Central memory CD4-positive, alpha-beta T cell (primary cell): Measurements from ENCODE around the gene SOHLH1.
"Not testable (repeated sequence)": the region's sequence is repeated elsewhere in the genome, so short reads cannot be mapped to it uniquely, and the experiment has no call there.

Experiments used
- DNase-seq: peaks from one replicate; pipeline ENCODE4 v3.0.0; 2022

The SOHLH1 gene

DNA sequence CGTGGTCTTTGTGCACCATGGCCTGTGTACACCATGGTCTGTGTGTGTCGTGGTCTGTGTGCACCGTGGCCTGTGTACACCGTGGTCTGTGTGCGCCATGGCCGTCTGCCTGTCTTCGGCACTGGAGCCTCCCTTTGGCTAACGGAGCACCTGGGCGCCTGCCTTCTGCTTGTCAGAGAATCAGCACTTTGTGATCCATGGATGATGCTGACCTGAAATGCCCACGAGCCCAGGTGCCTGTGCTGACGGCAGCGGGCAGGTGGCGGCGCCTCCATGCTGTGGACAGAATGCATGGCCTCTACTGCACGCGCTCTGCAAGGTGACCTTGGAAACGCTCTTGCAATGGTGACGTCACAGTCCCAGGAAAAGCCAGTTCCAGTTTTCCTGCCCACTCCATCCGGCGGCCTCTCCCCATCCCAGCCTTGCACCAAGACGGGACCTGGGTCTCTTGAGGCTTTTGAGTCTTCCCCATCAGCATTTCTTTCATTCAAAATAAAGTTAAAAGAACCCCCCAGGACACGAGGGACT lies 21.6 kb downstream of the SOHLH1 start:
- DNase-seq: no peak

DNA sequence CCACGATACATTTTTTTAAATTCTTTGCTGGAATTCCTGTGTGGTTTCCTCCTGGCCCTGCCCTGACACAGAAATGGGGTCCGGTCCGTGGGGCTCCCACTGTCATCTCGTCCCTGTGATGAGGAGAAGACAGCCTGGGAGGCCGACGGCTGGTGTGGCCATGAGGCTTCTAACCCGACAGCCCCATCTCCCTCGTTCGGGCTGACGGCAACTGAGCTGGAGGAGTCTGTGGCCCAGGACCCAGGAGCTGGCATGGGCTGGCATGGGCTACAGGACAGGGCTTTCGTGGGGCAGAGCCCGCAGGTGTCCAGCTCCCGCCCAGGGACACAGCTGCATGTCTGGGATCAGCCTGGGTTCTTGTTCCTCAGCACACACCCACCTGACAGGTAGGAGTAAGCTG lies 22.4 kb downstream of the SOHLH1 start:
- DNase-seq: no peak

DNA sequence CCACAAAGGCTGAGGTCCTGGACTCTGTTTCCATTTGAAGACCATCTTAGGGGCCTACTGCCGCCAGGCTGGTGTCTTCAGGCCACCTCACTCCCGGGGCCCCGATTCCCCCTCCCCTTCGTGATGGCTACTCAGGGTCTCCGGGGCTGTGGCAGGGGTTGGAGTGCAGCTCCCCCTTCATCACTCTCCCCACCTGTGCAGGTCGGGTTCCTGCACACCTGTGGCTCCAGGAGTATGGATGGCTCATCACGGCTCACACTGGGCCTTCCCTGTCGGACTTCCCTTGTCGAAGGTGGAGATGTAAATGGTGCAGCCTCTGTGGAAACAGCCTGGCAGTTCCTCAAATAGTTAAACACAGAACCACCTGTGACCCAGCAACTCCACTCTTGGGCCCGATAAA lies 24.3 kb downstream of the SOHLH1 start:
- no peak for DNase-seq

DNA sequence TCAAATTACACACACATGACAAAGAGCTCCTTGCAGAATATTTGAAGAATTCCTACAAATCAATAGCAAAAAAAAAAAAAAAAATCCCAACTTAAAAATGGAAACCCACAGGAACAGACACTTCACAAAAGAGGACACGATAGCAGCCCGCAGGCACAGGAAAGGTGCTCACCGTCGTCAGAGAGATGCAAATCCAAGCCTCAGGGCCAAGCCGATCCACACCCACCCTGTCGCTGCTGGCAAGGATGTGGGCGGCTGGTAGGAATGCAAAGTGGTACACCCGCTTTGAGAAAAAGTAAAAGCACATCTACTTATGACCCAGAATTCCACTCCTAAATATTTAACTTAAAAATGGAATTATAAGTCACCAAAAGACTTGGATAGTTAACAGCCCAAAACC lies 25.3 kb downstream of the SOHLH1 start:
- no peak for DNase-seq

DNA sequence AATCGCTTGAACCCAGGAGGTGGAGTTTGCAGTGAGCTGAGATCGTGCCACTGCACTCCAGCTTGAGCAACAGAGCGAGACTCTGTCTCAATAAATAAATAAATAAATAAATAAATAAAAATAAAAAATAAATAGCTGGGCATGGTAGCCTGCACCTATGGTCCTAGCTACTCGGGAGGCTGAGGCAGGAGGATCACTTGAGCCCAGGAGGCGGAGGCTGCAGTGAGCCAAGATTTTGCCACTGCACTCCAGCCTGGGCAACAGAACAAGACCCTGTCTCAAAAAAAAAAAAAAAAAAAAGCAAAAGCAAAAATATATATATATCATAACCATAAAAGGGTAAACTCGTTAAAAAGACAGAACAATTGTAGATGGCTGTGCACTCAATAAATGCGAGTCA lies 26.5 kb downstream of the SOHLH1 start:
- DNase-seq: not testable (repeated sequence)

DNA sequence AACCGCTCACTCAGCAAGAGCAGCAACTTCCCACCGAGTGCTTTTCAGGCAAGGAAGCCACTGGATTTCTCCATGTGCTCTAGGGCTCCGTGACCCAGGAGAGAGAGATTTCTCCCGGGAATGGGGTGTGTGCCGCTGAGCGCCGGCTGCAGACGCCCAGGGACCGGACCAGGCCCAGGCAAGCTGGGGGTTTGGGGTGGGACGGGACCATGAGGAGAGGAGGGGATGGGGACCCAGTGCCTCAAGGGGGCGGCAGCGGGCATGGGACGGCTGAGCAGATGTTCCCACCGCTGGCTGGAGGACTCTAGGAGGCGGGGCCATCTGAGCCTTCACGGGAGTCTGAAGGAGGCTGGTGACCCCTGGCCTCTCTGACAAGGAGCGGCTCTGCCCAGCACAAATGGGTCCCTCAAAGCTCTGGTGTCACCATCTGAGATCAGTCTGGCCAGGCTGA lies 27.7 kb downstream of the SOHLH1 start:
- no peak for DNase-seq

DNA sequence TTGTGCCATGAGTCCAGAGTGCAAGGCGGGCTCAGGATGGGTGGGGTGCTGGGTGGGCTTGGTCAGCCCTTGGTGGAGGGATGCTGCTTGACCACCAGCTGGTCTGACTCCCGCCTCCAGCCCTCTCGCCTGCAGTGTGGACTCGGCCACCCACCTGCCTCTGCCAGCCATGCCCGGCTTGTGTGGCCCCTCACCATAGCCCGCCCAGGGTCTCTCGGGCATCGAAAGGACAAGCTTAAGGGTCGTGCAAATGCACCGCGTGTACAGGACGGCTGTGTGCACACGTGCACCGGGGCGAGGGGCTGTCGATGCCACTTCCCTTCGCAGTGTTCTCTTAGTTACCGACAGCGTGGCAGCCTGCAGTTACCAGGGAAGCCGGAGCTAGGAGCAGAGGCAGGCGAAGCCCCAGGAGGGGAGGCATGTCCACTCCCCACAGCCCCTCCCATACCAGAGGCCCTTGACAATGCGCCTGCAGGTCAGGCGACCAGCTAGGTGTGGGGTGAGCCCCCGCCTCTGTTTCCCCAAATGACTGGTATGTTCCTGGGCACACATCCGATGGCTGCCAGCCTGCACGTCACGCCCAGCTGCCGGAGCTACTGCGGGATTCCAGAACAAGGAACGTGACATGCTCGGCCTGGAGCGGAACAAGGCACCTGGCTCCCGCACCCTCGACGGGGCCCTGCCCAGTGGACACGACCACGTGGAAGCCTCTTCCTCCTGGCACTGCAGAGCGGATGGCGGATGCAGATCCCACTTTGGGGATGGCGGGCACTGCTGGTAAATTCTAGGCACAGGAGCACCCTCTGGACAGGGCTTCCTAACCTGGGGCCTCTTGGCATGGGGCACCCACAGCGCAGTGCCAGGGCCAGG lies 28.3 kb downstream of the SOHLH1 start:
- DNase-seq: no peak

DNA sequence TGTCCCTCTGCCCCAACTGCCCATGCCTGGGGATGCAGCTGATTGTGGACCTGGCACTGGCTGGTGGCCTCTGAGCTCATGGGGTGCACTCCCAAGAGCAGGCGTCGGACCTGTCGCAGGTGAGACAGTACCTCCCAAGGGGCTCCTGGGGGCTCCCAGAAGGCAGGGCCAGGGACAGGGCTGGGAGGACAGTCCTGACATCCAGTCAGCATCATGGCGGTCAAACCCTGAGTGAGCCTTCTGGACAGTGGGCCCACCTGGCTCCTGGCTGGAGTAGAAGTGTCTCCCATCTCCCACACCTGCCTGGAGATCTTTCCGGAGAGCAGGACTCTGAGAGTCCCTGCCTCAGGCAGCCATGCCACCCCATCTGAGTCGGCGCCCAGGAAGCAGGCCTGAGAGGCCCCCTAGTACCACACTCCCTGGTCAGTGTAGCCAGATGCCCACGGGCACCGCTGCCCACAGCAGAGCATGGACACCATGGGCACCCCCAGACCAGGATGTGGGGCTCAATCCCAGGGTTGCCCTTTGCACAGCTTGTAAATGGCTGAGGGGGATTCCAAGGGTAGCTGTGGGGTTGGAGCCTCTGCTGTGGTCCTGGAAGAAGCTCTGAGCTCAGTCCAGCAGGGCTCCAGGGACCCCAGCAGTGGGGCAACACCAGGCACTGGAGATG lies 29.5 kb downstream of the SOHLH1 start:
- DNase-seq: no peak

DNA sequence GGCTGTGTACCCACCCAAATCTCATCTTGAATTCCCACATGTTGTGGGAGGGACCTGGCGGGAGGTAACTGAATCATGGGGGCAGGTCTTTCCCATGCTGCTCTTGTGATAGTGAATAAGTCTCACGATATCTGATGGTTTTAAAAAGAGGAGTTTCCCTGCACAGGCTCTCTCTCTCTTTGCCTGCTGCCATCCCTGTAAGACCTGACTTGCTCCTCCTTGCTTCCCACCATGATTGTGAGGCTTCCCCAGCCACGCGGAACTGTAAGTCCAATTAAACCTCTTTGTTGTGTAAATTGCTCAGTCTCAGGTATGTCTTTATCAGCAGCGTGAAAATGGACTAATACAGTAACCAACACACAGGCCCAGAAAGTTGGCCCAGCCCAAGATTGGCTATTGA lies 30.3 kb downstream of the SOHLH1 start:
- DNase-seq: not testable (repeated sequence)

DNA sequence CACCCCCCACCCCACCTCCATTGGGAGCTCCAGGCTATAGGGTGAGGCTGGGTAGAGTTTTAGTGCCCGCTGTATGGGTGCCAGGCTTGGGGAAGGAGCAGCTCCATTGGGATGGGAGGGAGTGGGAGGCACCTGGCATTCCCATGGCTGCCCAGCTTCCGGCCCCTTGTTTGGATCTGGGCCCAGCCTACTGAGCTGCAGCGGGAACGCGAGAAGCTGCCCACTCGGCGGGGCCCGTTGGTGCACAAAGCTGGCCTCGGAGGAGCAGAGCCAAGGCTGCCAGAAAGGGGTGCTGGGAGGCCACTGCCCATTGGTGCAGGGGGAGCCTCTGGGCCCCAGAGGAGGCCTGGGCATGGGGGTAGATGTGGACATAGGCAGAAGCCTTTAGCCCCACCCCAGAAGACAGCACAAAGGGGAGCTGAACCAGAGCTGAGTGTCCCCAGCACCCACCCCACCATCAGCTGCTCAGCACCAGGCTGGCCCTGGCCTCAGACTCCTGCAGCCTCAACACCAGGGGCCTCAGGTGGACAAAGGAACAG lies 31.7 kb downstream of the SOHLH1 start:
- no peak for DNase-seq

DNA sequence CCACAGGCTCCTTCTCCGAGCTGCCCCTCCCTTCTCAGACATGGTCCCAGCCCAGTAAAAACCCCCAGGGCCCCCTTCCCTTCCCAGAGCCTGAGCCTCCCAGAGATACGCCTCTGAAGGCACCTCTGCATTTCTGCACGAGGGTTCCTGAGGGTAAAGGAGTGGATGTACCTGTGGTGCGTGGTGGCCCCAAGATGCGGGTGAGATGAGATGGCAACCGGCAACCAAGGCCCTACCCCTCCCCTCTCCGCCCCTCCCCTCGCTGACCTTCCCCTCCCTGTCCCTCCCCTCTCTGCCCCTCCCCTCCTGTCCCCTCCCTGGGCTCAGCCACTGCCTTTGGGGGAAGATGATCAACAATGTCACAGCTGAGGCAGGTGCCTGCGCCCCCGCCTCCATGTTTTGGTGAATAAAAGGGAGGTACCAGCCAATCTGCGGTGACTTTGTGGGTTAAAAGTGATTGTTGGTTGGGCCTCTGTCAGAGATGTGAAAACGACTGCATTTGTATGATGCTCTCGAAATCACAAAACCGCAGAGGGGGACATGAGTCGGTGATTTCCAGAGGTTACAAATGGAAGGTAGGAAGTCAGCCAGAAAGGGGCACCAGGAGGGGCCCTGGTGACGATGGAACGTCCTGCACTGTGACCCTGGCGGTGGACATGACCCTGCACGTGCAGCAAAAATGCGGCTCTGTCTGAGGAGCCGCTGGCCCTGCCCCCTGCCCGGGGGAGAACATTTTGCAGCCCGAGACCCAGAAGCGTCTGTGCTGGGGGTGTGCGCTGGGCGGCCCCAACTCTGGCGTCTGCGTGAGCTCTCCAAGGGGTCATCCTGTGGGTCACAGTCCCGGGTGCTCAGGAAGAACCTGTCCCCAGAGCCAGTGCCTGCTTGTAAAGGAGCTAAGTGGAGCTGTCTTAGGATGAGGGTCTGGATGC lies 32.5 kb downstream of the SOHLH1 start:
- no peak for DNase-seq

DNA sequence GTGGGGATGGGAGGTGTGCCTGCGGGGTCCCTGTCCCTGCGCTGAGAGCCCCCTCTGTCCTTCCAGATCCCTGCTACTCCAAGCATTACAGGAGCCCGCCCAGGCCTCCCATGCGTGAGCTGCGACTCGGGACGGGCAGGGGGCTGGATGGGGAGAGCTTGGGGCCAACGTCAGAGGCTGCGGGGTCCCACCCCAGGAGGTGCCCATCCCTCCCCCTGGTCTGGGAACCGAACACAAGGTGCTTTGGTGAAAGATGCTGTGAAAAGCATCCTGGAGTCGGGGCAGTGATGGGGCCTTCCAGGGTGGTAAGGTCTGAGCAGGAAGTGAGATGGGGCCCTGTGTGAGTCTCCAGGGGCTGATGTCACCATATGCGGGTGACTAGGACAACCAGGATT lies 33.5 kb downstream of the SOHLH1 start:
- no peak for DNase-seq

DNA sequence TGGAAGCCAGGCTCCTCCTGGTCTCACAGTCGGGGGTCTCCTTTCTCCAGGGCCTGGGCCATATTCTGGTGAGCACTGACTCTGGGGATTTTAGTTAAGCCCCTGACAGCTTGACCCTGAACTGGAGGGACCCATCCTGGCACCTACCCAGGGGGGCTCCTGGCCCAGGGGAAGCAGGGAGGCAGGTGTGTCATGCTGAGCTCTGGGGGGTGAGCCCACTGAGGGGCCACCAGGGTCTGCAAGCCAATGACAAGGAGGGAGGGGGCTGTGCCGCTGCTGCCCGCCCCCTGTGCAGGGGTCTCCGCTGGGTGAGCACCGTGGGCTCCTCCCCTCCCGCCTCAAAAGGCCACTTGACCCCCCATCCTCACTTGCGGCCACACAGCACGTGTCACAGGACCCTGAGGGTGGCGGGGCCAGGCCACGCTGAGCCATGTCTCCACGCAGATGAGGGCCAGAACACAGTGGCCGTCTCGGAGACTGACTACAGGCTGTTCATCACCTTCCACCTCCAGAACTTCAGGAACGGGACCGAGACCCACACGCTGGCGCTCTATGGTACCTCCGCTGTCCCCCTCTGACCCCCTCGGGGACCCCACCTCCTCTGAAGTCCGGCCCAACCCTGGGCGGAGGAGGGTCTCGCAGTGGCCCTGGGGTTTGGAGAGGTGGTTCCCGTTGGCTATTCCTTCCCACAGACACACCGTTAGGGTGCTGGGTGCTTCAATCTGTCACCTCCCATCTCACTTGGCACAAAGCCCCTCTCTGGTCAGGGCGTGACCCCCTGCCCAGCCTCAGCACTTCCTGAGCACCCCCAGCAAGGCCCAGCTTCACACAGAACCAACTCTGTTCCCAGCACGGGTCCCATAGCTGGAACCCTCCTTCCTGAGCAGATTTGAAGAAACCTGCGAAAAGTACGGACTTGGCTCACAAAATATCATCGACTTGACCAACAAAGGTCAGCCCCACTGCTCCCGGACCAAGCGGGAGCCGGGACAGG lies 34.2 kb downstream of the SOHLH1 start:
- DNase-seq: no peak

DNA sequence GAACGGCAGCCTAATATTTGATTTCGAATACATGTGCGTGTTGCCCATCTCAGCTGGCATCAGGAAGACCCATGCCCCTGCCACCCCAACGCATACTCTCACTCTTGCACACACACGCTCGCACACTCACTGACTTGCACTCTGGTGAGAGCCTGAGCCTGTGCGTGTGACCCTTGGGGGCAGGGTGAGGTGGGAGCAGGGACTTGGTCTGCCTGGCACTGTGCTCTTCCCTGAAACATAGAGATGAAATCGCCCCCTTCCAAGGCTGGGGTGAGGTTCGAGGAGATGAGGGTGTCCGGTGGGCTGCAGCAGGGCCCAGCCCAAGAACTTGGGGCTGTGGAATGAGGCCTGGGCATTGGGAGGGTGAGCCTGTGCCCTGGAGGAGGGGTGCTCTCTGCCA lies 35.0 kb downstream of the SOHLH1 start:
- DNase-seq: no peak

DNA sequence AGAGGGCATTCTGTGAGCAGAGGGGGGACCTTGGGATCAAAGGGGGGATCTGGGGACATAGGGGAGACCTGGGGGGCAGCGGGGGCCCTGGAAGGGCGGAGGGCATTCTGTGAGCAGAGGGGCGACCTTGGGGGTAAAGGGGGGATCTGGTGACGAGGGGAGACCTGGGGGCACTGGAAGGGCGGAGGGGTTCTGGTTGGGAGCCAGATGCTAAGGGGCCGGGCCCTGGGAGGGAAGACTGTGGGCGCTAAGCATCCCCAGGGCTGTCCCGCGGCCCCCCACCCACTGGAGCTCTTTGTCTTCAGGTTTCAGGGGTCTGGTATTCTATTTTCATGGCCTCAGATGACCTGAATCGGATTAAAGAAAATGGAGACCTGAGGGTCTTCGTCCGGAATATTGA lies 35.4 kb downstream of the SOHLH1 start:
- no peak for DNase-seq

DNA sequence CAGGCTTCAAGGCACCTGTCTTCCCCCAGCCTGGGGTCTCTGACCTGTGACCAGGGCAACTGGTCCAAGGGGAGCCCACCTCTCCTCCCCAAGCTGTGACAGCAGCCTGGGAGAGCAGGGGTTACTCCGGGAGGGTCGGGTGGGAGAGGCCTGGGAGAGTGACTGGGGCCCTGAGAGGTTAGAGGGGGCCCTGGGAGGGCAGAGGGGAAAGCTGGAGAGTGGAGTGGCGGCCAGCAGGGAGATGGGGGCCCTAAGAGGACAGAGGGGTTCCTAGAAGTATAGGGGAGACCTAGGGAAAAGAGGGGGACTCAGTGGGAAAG lies 35.9 kb downstream of the SOHLH1 start:
- no peak for DNase-seq

DNA sequence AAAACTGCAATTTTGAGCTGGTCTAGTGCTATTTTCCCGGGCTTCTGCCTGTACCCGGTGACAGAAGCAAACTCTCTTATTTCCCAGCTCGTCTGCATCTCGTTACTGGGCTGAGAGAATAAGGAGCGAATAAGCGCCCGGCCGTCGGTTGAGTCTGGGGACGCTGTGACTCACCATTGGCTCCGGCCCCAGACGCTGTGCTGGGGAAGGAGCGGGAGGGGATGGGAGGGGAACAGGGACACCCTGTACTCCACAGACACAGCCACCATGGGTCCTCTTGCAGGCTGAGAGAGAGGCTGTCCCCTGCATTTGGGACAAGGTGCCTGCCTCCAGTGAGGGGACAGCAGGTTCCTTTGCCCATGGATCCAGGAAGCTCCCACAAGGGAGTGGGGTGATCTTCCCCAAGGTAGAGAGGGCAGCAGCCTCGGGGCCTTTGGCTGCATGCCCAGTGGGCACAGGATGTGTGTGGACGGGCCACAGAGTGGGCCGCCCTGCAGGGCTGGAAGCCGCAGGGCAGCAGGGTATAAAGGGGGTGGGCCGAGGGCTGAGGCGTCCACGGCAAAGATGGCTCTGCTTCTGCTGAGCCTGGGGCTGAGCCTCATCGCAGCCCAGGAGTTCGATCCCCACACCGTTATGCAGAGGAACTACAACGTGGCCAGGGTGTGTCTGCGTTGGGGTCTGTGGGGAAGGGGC lies 36.4 kb downstream of the SOHLH1 start, which contains the start of gene LCN9:
Gene LCN9 (plus strand): TSS at position 552 of the 693 bp plus-strand sequence. CDS start 13 bp downstream, at position 565.
- no peak for DNase-seq

DNA sequence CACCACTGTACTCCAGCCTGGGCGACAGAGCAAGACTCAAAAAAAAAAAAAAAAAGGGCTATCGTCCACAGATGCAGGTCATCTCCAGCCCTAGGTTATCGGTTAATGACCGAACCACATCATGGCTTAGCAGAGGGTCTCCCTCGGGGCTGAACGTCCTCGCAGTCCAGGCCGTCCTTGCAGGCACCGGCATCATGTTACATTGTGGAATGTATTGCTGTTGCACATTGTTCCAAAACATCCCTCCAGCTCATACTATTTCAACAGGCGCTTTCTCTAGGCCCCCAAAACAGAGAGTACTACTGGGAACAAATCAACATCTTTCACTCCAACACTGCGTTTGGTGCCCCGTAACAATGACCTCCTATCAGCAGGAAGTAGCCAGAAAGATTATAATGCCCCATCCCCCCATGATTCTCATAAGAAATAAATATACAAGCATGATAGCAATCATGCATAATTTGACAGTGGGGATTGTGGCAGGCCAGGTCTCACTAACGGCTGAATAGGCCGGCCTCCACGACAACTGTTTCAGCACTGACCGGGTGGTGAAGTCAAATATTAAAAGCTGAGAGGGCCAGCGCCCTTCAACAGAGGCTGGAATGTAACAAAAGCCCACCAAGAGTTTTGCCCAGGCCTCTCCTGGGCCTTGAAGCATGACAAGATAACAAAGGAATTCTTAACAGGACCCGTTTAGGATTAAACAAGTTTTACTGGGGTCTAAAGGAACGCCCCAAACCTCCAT lies 37.3 kb downstream of the SOHLH1 start:
- DNase-seq: no peak

DNA sequence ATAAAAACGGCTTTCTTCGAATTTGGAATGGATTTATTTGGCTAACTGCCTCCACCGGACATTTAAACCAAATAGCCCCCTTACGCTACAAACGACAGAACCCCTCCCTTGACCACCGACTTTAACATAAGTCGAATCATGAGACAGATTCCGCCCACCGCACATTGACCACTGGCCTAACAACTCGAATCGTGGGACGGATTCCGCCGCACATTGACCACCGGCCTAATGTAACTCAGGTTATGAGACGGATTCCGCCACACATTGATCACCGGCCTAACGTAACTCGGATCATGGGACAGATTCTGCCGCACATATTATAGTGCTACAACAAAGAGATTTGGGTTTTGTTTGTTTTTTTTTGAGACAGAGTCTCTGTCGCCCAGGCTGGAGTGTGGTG lies 38.9 kb downstream of the SOHLH1 start:
- no peak for DNase-seq

DNA sequence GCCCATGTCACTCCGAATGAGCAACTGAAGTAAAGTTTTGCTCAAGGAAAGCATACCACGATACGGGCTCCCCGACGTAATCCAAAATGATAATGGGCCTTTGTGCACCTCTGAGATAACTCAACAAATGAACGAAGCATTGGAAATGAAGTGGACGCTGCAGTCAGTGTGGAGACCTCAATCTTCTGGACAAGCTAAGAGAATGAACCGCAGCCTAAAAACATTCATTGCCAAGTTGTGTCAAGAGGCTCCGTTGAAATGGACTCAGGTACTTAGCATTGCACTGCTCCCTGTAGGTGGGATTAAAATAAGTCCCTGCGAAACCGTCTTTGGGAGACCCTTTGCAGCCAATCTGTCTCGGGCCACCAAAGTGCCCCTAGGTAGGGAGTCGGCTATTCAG lies 40.0 kb downstream of the SOHLH1 start:
- no peak for DNase-seq
